AG08396 (cell line): ENCODE data around the gene FMNL1.

Experiments used
- DNase-seq: peaks from one replicate; pipeline ENCODE4 v3.0.0; 2012; ENCODE audit warnings: low spot score, mixed read lengths

The FMNL1 gene

GRCh38 chr17:45256114-45256966 is 34.7 kb downstream of the FMNL1 start:
- no peak for DNase-seq

GRCh38 chr17:45257115-45257514 is 35.4 kb downstream of the FMNL1 start:
- no peak for DNase-seq

GRCh38 chr17:45258981-45259380 is 37.3 kb downstream of the FMNL1 start:
- no peak for DNase-seq

- DNase-seq = no peak
Observed at GRCh38 chr17:45260204-45260783, 38.6 kb downstream of the FMNL1 start.

GRCh38 chr17:45261577-45262515 is 40.2 kb downstream of the FMNL1 start, which contains the start of gene SPATA32:
TSS of gene SPATA32 (minus strand) at chr17:45262094. CDS start at chr17:45262016, 78 bp downstream.
- no peak for DNase-seq

- DNase-seq = no peak
Observed at GRCh38 chr17:45262516-45263476, 41.1 kb downstream of the FMNL1 start.

- no peak for DNase-seq
Observed at GRCh38 chr17:45263477-45263860, 41.8 kb downstream of the FMNL1 start.

GRCh38 chr17:45264430-45264829 is 42.7 kb downstream of the FMNL1 start:
- DNase-seq = no peak

- no peak for DNase-seq
Observed at GRCh38 chr17:45264988-45265387, 43.3 kb downstream of the FMNL1 start.

- DNase-seq = peak; percentile 85
Observed at GRCh38 chr17:45265821-45266220, 44.1 kb downstream of the FMNL1 start.

- DNase-seq = no peak
Observed at GRCh38 chr17:45266372-45266926, 44.8 kb downstream of the FMNL1 start.

GRCh38 chr17:45267436-45268055 is 45.9 kb downstream of the FMNL1 start:
- DNase-seq = no peak

GRCh38 chr17:45269912-45270311 is 48.2 kb downstream of the FMNL1 start:
- DNase-seq = no peak

- DNase-seq = no peak
Observed at GRCh38 chr17:45270828-45271418, 49.2 kb downstream of the FMNL1 start.

- DNase-seq = no peak
Observed at GRCh38 chr17:45271603-45272002, 49.9 kb downstream of the FMNL1 start.

- DNase-seq = no peak
Observed at GRCh38 chr17:45273551-45273957, 51.9 kb downstream of the FMNL1 start.

GRCh38 chr17:45274033-45274432 is 52.3 kb downstream of the FMNL1 start:
- DNase-seq = no peak

- DNase-seq = peak; percentile 59
Observed at GRCh38 chr17:45276031-45276430, 54.3 kb downstream of the FMNL1 start.

GRCh38 chr17:45277216-45277849 is 55.6 kb downstream of the FMNL1 start:
- peak; percentile 83 for DNase-seq

GRCh38 chr17:45277992-45278391 is 56.3 kb downstream of the FMNL1 start:
- DNase-seq = no peak
